ENCODE measurements around the gene ACTN4.

Gene ACTN4

DNA sequence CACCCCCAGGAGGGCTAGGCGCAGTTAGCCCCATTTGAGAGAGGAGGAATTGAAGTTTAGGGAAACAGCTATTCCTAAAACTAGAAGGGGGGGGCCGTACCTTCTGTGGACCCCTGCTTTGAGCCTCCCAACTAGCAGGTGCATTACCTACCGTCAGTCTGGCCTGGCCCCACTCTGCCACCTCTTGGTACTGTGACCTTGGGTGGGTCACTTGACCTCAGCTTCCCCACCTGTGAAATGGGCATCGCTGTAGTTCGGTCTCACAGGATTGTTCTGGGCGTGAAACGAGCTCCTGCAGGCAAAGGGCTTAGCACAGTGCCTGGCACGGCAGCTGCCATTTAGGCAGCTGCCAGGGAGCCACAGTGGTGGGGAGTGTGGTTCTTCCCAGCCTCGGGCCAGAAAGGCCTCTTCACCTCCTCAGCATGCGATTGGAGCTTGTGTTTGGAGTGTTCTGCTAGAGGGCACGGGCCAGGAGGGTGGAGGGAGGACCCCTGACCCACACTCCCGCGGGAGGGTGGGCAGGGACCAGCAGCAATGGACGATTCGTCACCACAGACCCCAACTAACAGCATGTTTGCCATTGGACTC is 64.8 kb downstream of the ACTN4 start:
- DNase-seq = no peak

DNA sequence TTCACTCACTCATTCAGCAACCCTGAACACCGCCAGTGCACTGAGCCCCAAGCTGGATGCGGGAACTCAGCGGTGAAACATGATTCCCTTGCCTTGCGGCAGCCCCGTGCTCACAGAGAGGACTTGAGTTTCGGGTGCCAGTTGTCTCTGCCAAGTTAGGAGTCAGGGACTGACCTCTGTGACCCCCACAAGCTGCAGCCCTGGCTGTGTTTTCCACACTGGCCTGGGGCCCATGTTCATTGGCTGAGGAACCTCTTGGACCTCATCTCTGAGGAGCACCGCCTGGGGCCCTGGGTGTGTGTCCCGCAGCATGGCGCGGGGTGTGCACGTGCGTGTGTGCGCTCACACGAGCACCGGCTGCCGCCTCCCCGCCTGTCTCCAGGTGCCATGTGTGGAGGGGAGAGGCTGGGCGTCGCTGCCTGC is 65.8 kb downstream of the ACTN4 start:
- DNase-seq = no peak

DNA sequence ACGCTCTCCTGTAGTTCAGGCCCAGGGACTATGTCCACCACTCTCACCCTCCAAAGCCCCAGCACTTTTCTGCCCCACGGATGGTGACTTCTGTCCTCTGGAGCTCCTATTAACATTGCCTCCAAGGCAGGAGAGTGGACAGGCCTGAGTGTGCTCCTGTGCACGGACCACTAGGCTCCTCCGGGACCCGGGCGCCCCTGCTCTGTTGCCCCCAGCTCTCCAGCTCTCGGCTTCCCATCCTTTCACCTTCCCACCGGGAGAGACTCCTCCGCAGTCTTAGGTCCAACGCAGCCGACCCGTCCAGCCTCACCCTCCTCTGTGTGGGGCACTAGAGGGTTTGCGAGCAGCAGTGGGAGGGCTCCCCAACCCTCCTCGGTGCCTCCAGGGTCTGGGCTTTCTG is 66.4 kb downstream of the ACTN4 start:
- no peak for DNase-seq

DNA sequence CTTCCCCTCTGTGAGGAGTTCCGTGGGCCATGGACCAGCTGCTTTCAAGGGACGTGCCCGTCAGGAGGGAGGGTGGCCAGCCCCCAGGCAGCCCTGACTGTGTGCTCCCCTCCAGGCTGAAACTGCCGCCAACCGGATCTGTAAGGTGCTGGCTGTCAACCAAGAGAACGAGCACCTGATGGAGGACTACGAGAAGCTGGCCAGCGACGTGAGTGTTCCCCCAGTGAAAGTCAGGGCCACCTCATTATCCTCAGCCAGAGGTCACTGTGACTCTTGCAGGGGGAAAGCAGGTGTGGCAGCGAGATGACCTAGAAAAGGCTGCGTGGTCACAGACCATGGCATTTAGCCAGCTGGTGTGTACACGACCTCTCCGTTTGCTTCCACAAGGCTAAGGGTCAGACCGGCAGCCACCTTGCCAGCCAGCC is 66.9 kb downstream of the ACTN4 start:
- no peak for DNase-seq

DNA sequence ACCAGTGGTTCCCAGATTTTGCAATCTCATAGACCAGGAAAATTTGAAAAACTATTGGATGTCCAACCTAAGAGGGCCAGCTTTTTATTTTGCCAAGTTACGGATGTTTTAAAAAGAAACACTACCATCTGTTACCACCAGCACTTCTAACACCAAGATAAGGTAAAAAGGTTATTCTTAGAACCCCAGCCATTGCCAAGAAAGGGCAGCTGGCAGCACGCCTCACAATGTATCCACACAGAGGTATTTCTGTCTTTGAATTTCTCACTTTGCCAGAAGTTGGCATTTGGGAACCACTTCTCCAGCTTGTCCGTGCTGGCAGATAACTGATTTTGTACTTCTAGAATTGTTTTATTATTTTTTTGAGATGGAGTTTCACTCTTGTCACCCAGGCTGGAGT is 68.1 kb downstream of the ACTN4 start:
- DNase-seq = no peak

DNA sequence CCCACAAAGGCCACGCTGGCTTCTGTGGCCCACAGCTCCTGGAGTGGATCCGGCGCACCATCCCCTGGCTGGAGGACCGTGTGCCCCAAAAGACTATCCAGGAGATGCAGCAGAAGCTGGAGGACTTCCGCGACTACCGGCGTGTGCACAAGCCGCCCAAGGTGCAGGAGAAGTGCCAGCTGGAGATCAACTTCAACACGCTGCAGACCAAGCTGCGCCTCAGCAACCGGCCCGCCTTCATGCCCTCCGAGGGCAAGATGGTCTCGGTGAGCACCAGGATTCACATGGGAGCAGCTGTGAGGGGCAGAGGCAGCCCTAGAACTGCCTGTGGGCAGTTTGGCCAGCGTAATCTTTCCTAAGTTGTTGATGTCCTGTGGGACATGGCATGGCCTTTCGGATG is 69.6 kb downstream of the ACTN4 start:
- no peak for DNase-seq

DNA sequence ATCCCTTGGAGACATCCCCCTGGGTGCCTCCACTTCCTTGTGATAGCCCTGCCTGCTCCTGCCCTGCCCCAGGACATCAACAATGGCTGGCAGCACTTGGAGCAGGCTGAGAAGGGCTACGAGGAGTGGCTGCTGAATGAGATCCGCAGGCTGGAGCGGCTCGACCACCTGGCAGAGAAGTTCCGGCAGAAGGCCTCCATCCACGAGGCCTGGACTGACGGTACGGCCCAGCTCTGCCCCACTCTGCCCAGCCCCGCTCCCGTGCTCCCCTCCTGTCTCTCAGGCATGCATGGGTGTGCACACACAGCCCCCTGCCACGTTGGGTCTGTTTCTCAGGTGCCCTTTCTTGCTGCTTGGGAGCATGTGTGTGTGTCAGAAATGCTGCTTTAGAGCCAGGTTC is 70.4 kb downstream of the ACTN4 start:
- no peak for DNase-seq

DNA sequence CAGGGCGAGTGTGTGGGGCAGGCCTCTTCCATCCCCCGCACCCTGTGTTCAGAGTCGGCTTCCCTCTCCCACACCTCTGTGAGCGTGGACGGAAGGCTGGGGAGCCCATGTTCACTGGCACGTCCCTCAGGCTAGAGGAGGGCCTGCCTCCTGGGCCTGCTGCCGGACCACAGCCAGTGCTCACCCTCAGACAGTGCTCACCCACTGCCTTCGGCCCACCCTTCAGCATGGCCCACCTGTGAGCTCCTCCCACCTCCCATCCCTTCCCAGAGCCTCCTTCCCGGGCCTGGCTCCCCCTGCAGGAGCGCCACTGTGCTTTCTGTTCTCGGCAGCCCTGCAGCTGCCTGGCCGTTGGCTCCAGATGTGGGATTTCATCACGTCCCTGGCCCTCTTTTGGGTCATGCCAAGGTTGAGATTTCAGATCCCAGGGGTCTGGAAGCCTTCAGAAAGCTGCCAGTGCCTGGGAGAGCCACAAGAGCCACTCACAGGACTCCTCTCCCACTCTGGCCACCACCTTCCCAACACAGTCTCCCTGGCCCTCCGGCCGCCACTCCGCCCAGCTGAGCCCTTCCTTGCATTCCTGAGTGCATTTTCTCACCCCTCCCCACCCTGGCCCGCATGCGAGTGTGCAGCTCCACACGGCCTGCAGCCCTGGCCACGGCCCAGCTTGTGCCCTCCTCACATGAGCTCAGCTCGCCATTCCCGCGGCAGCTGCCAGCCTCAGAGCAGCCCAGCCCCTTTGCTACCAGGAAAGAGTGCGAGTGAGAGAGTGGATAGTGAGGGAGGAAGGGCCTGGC is 71.5 kb downstream of the ACTN4 start:
- DNase-seq = no peak

DNA sequence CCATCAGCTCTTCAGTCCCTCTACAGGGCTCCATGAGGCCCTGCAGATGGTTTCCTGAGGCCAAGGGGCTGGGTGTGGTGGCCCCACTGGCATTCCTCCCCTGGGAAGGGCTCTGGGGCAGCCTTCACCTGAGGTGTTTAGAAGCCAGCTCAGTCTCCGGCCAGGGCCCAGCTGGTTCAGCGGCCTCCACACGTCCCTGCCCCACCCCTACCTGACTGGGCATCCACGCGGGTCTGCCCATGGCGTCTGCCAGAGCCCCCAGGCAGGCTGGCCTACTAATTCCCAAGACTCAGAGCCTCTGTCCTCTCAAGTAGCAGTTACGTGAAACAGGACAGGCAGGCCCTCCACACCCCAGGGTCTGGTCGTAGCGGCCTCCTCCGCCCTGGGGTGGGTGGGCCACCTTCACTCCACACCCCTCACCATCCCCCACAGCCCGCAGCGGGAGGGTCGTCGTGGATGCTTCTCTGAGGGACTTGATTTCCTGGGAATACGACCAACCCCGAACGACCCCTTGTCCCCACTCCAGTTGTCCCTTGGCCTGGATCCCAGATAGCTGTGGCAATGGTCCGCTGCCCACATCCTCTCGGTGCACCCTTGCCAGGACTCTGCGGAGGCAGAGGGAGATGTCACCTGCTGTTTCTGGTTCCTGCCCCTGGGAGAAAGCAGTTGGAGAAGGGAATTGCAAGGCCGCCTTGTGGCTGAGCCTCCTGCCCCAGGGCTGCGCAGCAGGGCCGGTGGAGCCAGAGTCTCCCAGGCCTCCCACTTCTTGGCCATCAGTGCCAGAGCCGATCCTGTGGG is 72.5 kb downstream of the ACTN4 start:
- DNase-seq = no peak

DNA sequence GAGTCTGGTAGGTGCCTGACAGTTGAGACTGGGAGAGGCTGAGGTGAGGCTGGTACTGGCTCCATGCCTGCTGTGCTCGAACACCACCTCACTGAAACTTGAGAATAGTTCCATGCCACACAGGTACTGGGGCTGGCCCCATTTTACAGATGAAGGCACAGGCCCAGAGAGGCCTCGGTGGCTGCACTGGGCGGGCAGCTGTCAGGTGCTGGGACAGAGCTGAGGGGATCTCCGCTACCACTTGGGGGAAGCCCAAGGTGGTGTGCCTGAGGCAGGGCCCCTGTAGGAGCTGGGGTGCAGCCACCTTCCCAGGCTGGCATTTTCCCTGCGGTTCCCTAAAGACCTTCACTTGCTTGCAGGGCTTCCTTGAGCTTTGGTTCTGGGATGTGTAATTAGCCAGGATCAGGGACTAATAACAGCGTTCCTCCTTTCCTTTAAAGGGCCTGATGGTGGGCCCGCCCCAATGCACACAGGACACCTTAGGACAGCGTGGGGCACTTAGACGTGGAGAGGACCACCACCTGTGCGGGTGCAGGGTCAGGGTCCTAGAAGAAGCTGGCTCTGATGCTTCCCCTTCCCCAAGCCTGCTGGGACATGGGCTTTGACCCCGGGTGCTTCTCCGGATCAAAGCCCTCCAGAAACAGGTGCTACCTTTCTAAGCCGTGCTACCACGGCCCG is 73.2 kb downstream of the ACTN4 start:
- no peak for DNase-seq

DNA sequence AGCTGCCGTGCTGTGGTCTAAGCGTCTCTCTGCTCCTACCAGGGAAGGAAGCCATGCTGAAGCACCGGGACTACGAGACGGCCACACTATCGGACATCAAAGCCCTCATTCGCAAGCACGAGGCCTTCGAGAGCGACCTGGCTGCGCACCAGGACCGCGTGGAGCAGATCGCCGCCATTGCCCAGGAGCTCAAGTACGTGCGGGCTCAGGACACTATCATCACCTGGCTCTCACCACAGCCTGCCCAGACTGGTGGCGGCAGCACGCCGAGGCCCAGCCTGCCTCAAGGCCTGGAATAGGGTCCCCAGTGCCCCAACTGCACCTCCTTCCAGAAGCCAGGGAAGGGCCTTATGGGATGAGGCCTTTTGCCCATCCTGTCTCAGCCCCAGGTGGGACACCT is 74.0 kb downstream of the ACTN4 start:
- no peak for DNase-seq

DNA sequence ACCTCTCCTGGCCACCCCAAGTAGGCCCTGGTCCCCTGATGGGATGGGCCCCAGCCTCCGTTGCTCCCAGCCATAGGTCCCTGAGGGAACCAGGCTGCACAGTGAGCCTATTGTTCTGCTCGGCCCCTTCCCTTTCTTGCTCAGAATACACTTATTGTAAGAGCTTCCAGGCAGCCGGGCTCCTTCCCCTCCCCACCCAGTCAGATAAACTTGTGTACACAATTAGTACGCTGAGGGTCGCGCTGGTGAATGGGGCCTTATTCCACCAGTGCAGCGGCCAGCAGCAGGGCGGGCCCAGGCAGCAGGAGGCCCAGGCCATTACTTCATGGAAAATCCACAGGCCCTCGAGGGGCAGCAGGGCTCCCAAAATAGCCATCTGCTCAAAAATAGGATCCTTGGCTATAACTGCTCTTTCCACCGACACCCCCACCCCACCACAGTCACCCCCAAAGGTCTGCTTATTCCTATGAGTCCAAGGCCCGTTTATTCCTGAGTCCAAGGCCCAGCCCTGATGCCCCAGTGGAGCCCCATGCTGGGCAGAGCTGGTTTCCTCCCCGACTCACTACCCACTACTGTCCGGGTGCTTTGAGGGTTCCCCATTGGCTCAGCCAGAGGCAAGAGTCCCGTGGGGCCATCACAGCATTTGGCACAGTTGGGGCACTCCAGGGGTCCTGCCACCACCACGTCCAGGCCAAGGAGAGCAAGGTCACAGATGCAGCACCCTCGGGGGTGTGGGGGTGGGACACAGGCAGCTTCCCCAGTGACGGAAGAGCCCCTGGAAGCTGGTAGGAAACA is 74.7 kb downstream of the ACTN4 start:
- no peak for DNase-seq

DNA sequence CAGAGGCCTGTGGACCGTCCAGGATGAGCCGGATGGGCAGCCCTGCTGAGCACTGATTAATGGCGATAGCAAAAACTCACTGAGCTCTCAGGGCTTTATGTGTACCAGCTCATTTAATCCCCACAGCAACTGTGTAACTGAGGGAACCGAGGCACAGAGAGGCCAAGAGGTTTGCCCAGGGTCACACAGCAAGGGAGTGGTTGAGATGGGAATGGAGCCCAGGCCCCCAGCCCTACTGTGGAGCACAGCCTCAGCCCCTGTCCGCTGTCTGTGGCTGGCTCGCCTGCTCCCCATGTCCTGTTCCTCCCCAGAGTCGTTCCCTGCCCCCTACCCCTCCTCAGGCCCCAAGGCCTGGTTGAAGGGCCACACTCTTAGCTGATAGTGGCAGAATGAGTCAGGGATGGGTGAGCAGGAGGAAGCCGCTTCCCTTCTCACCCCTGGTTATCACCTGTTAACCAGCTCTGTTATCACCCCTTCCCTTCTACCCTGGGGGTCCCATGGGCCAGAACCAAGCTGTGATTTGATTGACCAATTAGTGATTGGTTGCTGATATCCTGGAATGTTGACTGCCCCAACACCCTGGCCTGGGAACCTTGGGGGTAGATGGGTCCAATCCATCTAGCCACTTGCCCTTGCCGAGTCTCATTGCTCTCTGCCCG is 75.6 kb downstream of the ACTN4 start:
- DNase-seq = no peak

DNA sequence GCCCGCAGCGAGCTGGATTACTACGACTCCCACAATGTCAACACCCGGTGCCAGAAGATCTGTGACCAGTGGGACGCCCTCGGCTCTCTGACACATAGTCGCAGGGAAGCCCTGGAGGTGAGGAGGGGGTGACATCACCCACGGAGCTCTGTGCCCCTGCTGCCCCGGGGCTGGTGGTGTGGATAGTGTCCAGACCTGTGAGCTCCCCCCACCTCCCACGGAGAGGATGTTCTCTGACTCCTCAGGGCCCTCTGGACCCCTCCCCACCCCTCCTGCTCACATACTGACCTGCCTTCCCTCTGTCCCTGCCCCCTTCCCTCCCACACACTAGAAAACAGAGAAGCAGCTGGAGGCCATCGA is 76.1 kb downstream of the ACTN4 start:
- DNase-seq = no peak

DNA sequence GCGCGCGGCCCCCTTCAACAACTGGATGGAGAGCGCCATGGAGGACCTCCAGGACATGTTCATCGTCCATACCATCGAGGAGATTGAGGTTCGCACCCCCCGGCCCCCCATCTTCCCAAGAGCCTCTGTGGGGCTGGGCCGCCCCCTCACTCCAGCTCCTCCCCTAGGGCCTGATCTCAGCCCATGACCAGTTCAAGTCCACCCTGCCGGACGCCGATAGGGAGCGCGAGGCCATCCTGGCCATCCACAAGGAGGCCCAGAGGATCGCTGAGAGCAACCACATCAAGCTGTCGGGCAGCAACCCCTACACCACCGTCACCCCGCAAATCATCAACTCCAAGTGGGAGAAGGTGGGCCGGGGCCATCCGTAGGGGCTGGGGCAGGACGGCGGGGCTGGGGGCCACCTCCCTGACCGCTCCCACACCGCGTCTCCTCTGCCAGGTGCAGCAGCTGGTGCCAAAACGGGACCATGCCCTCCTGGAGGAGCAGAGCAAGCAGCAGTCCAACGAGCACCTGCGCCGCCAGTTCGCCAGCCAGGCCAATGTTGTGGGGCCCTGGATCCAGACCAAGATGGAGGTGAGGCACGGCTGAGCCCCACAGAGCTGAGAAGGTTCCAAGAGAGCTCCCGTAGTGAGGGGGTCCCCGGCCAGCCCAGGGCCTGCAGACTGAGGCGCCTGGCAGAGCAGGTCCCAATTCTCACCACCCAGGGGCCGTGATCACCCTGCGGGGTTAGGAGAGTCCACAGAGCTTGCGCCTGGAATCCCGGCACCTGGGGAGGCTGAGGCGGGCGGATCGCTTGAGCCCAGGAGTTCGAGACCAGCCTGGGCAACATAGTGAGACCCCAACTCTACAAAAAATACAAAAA is 76.8 kb downstream of the ACTN4 start:
- no peak for DNase-seq

DNA sequence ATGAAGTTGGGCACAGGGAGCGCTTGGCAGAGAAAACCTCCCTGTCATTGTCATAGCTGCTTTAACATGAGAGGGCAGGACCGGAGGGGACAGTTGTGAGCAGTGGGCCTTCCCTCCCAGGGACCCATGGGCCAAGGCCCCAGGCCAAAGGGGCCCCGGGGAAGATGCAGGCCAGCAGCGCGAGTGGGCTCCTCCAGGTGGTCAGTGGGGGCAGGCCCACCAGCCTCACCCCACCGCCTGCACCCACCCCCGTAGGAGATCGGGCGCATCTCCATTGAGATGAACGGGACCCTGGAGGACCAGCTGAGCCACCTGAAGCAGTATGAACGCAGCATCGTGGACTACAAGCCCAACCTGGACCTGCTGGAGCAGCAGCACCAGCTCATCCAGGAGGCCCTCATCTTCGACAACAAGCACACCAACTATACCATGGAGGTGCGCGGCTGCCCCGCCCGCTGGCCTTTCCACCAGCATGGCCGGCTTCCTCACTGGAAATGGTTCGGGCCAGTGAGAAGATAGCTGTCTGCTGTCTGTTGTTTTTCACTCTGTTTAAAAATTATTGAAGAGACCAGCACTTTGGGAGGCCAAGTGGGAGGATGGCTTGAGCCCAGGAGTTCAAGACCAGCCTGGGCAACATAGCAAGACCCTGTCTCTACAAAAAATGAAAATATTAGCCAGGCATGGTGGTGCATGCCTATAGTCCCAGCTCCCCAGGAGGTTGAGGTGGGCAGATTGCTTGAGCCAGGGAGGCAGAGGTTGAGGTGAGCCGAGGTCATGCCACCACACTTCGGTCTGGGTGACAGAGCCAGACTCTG is 78.2 kb downstream of the ACTN4 start:
- DNase-seq = no peak

DNA sequence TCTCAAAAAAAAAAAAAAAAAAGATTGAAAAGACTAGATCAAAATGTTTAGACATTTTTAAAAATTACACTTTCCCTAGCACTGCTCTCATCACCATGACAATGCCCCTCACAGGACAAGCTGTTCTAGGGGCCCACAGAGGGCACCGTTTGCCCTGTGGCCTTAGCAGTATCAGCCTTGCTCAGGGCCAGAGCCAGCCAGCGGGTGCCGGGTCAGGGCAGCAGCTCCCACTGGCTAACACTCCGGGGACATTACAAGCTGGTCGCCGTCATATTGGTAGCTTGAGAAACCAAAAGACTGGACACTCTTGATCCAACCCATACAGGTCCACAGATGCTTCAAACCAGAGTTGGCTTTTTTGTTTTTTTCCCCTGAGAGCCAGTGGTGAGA is 78.8 kb downstream of the ACTN4 start:
- DNase-seq = no peak

DNA sequence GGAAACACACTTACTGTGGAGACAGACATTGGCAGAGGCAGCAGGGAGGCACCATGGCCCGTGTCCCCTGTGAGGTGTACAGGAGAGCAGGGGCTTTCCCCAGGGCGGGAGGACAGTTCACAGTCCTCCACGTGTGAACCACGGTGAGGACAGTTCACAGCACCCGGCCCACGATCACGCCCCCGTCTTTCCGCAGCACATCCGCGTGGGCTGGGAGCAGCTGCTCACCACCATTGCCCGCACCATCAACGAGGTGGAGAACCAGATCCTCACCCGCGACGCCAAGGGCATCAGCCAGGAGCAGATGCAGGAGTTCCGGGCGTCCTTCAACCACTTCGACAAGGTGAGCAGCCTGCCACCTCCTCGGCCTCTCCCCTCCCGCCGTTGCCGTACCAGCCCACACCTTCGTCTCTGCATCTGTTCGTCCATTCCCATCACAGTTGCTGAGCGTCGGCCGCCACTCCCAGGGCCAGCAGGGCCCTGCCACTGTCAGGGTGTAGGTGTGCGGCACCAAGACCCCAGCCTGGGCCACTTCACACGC is 79.4 kb downstream of the ACTN4 start:
- no peak for DNase-seq

DNA sequence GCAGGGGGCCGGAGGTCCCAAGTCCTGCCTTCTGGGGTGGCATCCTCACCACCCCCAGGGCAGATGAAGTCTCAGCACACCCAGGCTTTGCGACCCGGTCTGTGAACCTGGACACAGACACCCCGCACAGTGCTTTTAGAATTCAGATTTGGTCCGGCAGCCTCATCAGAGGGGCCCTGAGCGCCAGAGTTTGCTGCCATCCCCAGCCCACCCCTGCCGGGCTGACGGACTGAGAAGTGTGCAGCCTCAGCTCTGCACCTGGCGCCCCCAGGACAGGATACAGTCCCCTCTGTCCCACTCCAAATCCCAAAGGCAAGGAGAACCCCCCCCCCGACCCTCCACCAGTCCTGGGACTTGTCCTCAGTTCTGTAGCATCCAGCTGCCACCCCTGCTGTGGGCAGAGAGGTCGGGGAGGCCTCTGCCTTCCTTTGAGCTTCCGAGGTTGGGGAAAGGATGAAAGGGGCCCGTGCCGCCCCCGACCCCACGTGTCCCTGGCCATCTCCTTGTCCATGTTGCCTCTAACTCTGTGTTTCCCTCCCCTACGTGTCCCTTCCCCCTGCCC is 79.9 kb downstream of the ACTN4 start:
- no peak for DNase-seq
